Esophagus muscularis mucosa (tissue), 4 donors: ENCODE data around the gene SLC26A5. TPM values are rescaled to one million over a fixed set of nuclear protein-coding genes. Genes with fewer than 3 reads are reported as not detected.

Experiments used
- DNase-seq: peaks from one replicate; pipeline ENCODE4 v3.0.0-alpha.2; 2017; ENCODE audit errors: extremely low spot score
- H3K27ac ChIP-seq, 4 donors: fragments of 200-600 bp; sonication (generic); replicated peaks in 1 of 4; 1 replicate in 3 of 4; 2 replicates in 1 of 4; pipeline ENCODE4 v1.5.1; 2016 to 2019; ENCODE audit warnings: mild to moderate bottlenecking in 1 of 4
- H3K27me3 ChIP-seq, 4 donors: fragments of 200-600 bp; sonication (generic); one replicate each; pipeline versions ENCODE4 v1.5.1 to v1.6.0; 2016 to 2019
- H3K36me3 ChIP-seq, 4 donors: fragments of 200-600 bp; sonication (generic); one replicate each; pipeline ENCODE4 v1.5.1; 2016 to 2019
- H3K4me1 ChIP-seq, 4 donors: fragments of 200-600 bp; sonication (generic); one replicate each; pipeline ENCODE4 v1.5.1; 2016 to 2019
- H3K4me3 ChIP-seq, 4 donors: fragments of 200-600 bp; sonication (generic); 1 replicate in 2 of 4; 2 replicates in 2 of 4; pipeline ENCODE4 v1.5.1; 2016 to 2019; ENCODE audit warnings: mild to moderate bottlenecking in 4 of 4, moderate library complexity in 1 of 4
- H3K9me3 ChIP-seq, 4 donors: fragments of 200-600 bp; sonication (generic); 1 replicate in 3 of 4; 2 replicates in 1 of 4; pipeline ENCODE4 v1.5.1; 2016 to 2019
- EP300 ChIP-seq: sonication (generic); formaldehyde crosslinking; IDR thresholded peaks from one replicate; pipeline ENCODE4 v1.6.1; 2017; ENCODE audit warnings: antibody characterized with exemption
- POLR2A ChIP-seq: fragments of 450-650 bp; IDR thresholded peaks from one replicate; pipeline ENCODE4 v1.6.1; 2017; ENCODE audit warnings: antibody characterized with exemption, moderate library complexity, mild to moderate bottlenecking, low read depth
- POLR2AphosphoS5 ChIP-seq, 2 donors: sonication (generic); formaldehyde crosslinking; IDR thresholded peaks; one replicate each; pipeline ENCODE4 v1.6.1; 2017; ENCODE audit warnings: antibody characterized with exemption in 2 of 2
- WGBS: methylation state at CpG from one replicate; pipeline ENCODE4 v1.1.5; 2018; 5-methylcytosine and 5-hydroxymethylcytosine counted together
- intact Hi-C: fragments of 100-400 bp; cut with DNase I; formaldehyde crosslinking; loops from one replicate; pipeline ENCODE4 v1.15.1; 2023
- total RNA-seq, 4 donors: library from RNA; depleted of rRNA; stranded (reverse); fragments of >200 nt; gene quantifications; one replicate each; pipeline versions ENCODE4 v1.1.0 to v1.2.1, GENCODE V29; 2016
- TF ChIP-seq, protein P1 (sequence below), 3 experiments: fragments of 200-600 bp in 2 of 3; fragments of 450-650 bp in 1 of 3; sonication (generic) in 2 of 3; IDR thresholded peaks; one replicate each; pipeline ENCODE4 v1.5.1; 2017 to 2019; ENCODE audit warnings: antibody characterized with exemption in 3 of 3, mild to moderate bottlenecking in 2 of 3, moderate library complexity in 1 of 3

Gene SLC26A5
- total RNA-seq, 4 donors from 2014 or later = under 0.01 TPM; not detected in 3

GRCh38 chr7:103373866-103374643 is 72.0 kb downstream of the SLC26A5 start:
- WGBS = 61% methylated on average over 6 of the region's 6 CpGs
- Histone ChIP-seq H3K4me1 (no peaks in the 10 kb centered on the region), H3K27ac (no peak overlapping the region), H3K4me3 (no peak overlapping the region), H3K9me3 (no peaks in the 10 kb centered on the region), H3K36me3 (peaks cover 8 to 16% (median 9%) of the 10 kb centered on the region in 4 donors), H3K27me3 (no peaks in the 10 kb centered on the region)
- no peak for DNase-seq
- intact Hi-C loops = no loop called here
- TF ChIP-seq POLR2A (no peak), EP300 (no peak), POLR2AphosphoS5 (IDR thresholded peaks at IDR 0.05) (no peak)
- TF ChIP-seq, protein P1, sequence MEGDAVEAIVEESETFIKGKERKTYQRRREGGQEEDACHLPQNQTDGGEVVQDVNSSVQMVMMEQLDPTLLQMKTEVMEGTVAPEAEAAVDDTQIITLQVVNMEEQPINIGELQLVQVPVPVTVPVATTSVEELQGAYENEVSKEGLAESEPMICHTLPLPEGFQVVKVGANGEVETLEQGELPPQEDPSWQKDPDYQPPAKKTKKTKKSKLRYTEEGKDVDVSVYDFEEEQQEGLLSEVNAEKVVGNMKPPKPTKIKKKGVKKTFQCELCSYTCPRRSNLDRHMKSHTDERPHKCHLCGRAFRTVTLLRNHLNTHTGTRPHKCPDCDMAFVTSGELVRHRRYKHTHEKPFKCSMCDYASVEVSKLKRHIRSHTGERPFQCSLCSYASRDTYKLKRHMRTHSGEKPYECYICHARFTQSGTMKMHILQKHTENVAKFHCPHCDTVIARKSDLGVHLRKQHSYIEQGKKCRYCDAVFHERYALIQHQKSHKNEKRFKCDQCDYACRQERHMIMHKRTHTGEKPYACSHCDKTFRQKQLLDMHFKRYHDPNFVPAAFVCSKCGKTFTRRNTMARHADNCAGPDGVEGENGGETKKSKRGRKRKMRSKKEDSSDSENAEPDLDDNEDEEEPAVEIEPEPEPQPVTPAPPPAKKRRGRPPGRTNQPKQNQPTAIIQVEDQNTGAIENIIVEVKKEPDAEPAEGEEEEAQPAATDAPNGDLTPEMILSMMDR (IDR thresholded peaks at IDR 0.05) = no peak

- DNase-seq = no peak
- H3K4me1 ChIP-seq = no peaks in the 10 kb centered on the region
- no peak overlapping the region for H3K4me3 ChIP-seq
- intact Hi-C loops = no loop called here
- TF ChIP-seq POLR2A = no peak
- no peak for TF ChIP-seq EP300
- TF ChIP-seq POLR2AphosphoS5 (IDR thresholded peaks at IDR 0.05) = no peak
- TF ChIP-seq, protein P1 (IDR thresholded peaks at IDR 0.05) = no peak
- peaks cover 50 to 60% (median 53%) of the 10 kb centered on the region in 4 donors for H3K36me3 ChIP-seq
- H3K9me3 ChIP-seq = no peaks in the 10 kb centered on the region
- H3K27me3 ChIP-seq = no peaks in the 10 kb centered on the region
- no peak overlapping the region for H3K27ac ChIP-seq
- WGBS = 97% methylated on average over 5 of the region's 5 CpGs
These were observed 76.6 kb downstream of the SLC26A5 start for GRCh38 chr7:103369432-103369831.

DNA sequence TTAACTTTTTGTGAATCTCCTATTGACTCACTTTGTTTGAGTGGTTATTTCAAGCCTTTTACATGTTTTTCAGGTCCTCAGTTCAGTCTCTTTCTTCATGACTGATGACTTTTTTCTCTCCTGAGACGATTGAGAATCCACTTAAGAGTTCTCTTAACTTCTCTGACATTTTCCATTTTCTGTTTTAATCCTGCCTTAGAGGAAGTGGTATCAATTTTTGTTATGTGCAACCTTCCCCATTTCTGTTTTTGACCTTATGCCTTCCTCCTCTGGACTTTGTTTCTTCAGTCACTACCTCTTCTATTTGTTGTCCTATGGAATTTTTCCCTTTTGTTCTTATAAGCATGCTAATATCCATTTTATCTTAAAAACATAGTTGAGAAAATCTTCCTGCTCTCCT is 96.2 kb downstream of the SLC26A5 start:
- Histone ChIP-seq H3K4me3 (no peak overlapping the region), H3K27ac (no peak overlapping the region), H3K27me3 (no peaks in the 10 kb centered on the region), H3K36me3 (peaks cover 6 to 23% (median 18%) of the 10 kb centered on the region in 4 donors), H3K9me3 (no peaks in the 10 kb centered on the region), H3K4me1 (peaks cover 47 to 71% (median 55%) of the 10 kb centered on the region in 4 donors)
- 73% methylated on average over 1 of the region's 1 CpG for WGBS
- intact Hi-C loops = loop anchor here (10.0 kb wide), 1 partner anchor 205 kb away; the partner anchor contains the start of gene NAPEPLD
- TF ChIP-seq, protein P1 (IDR thresholded peaks at IDR 0.05) = no peak
- TF ChIP-seq POLR2AphosphoS5 (IDR thresholded peaks at IDR 0.05) = no peak
- TF ChIP-seq EP300 = no peak
- TF ChIP-seq POLR2A = no peak
- no peak for DNase-seq

GRCh38 chr7:103348959-103349358 is 97.0 kb downstream of the SLC26A5 start:
- no peaks in the 10 kb centered on the region for H3K9me3 ChIP-seq
- H3K4me3 ChIP-seq = peak overlapping the region; percentile 66 to 85 (median 76)
- H3K27me3 ChIP-seq = no peaks in the 10 kb centered on the region
- H3K27ac ChIP-seq = no peak overlapping the region
- intact Hi-C loops = loop anchor here (10.0 kb wide), 1 partner anchor 204 kb away; the partner anchor contains the start of gene NAPEPLD
- no peak for TF ChIP-seq EP300
- no peak for TF ChIP-seq POLR2A
- TF ChIP-seq POLR2AphosphoS5 (IDR thresholded peaks at IDR 0.05) = no peak
- TF ChIP-seq, protein P1 (IDR thresholded peaks at IDR 0.05) = no peak
- 37% methylated on average over 2 of the region's 2 CpGs for WGBS
- peaks cover 47 to 71% (median 57%) of the 10 kb centered on the region in 4 donors for H3K4me1 ChIP-seq
- peaks cover 0 to 14% (median 12%) of the 10 kb centered on the region in 4 donors for H3K36me3 ChIP-seq
- no peak for DNase-seq
